ENCODE measurements around the gene KCNMB2.

The KCNMB2 gene

GRCh38 chr3:178583963-178584575 lies 47.8 kb downstream of the KCNMB2 start:
- DNase-seq = no peak

GRCh38 chr3:178584722-178585380 lies 48.6 kb downstream of the KCNMB2 start:
- no peak for DNase-seq

GRCh38 chr3:178585454-178585853 lies 49.2 kb downstream of the KCNMB2 start:
- DNase-seq = no peak

GRCh38 chr3:178586076-178586475 lies 49.8 kb downstream of the KCNMB2 start:
- no peak for DNase-seq

- DNase-seq = no peak
Measured at GRCh38 chr3:178588628-178589027, 52.4 kb downstream of the KCNMB2 start.

- no peak for DNase-seq
Measured at GRCh38 chr3:178593786-178594185, 57.5 kb downstream of the KCNMB2 start.

- no peak for DNase-seq
Measured at GRCh38 chr3:178597371-178597770, 61.1 kb downstream of the KCNMB2 start.

- DNase-seq = no peak
Measured at GRCh38 chr3:178602856-178603255, 66.6 kb downstream of the KCNMB2 start.

- DNase-seq = no peak
Measured at GRCh38 chr3:178603735-178604134, 67.5 kb downstream of the KCNMB2 start.

GRCh38 chr3:178618197-178618596 lies 82.0 kb downstream of the KCNMB2 start:
- no peak for DNase-seq

GRCh38 chr3:178618896-178619295 lies 82.7 kb downstream of the KCNMB2 start:
- DNase-seq = no peak

GRCh38 chr3:178623666-178624255 lies 87.5 kb downstream of the KCNMB2 start:
- DNase-seq = no peak

- DNase-seq = no peak
Measured at GRCh38 chr3:178624276-178624675, 88.0 kb downstream of the KCNMB2 start.

GRCh38 chr3:178625053-178625600 lies 88.9 kb downstream of the KCNMB2 start:
- DNase-seq = no peak

- no peak for DNase-seq
Measured at GRCh38 chr3:178628037-178628436, 91.8 kb downstream of the KCNMB2 start.

GRCh38 chr3:178629430-178630178 lies 93.4 kb downstream of the KCNMB2 start:
- DNase-seq = no peak

- no peak for DNase-seq
Measured at GRCh38 chr3:178631950-178632349, 95.7 kb downstream of the KCNMB2 start.

- DNase-seq = no peak
Measured at GRCh38 chr3:178634975-178635374, 98.7 kb downstream of the KCNMB2 start.

GRCh38 chr3:178637802-178638201 lies 101.6 kb downstream of the KCNMB2 start:
- DNase-seq = no peak

- no peak for DNase-seq
Measured at GRCh38 chr3:178645503-178645902, 109.3 kb downstream of the KCNMB2 start.

- no peak for DNase-seq
Measured at GRCh38 chr3:178646186-178646862, 110.1 kb downstream of the KCNMB2 start.

GRCh38 chr3:178655488-178655887 lies 119.3 kb downstream of the KCNMB2 start:
- DNase-seq = no peak

All from suppressor macrophage treated with lipopolysaccharide for 1 hour (primary cell).